Adipose tissue (tissue), 3 donors: ENCODE measurements around the gene RBM33. TPM values are rescaled to one million over a fixed set of nuclear protein-coding genes. Genes with fewer than 3 reads are reported as not detected.

Experiments used
- H3K27ac ChIP-seq: one replicate; pipeline ENCODE4 v1.5.1; 2013; ENCODE audit warnings: low read depth, low read length
- WGBS, 3 donors: extraction: QIAGEN DNeasy Blood & Tissue Kit; methylation state at CpG; one replicate each; pipeline ENCODE4 v1.1.7; 2013; 5-methylcytosine and 5-hydroxymethylcytosine counted together
- polyA plus RNA-seq, 3 donors: library from polyadenylated mRNA; stranded (reverse); fragments of 200-250 nt; gene quantifications; one replicate each; pipeline ENCODE4 v1.2.3, GENCODE V29; 2013
- donor health status: healthy with polysubstance abuse.
- donor health status: Bipolar disorder and iron deficiency.
- donor health status: healthy.

The RBM33 gene
- polyA plus RNA-seq, 3 donors: 10.6 to 18.9 (median 12.6) TPM

GRCh38 chr7:155731871-155732270, 87.4 kb downstream of the RBM33 start:
- WGBS, 3 donors: 94 to 100% (median 96%) methylated on average over 1 of the region's 1 CpG
- H3K27ac ChIP-seq: no peak overlapping the region

- H3K27ac ChIP-seq: no peak overlapping the region
- 91 to 95% (median 92%) methylated on average over 6 of the region's 6 CpGs for WGBS, 3 donors
Observed at GRCh38 chr7:155732286-155732685, 87.8 kb downstream of the RBM33 start.

DNA sequence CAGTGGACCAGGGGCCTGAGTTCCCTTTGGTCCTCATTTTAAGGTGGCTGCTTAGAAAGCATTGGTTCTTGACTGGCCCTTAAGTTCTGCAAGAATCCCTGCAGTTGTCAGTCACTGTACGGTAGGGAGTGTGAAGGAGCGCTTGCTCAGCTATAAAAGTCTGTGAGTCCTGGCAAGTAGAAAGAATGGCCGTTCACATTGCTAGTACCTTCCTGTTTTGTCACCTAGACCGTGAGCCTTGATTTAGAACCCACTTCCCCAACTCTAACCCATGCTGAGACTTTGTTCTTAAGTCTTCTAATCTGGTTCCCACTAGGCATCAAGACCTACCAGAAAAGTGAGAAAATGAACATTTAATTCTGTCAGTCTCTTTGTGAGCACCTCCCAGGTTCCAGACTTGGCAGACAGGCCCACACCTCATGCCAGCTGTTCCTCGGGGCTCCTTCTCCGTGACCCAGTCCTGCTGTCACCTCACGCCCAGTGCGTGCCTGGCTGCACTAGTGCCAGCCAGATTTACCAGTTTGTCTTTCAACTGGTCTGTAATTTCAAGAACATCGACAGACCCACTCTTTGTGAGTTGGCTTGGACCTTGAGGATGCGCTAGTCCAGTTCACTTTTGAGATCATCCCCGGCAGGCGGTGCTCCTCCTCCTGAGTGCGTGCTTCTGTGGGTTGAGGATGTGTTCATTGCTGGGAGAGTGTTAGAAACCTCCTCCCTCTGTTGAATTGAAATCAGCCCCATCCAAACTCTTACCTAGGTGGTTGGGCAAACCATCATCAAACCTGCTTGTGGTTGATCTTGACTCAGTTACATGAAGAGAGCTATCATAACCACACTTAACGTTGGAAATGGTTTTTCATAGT, 89.4 kb downstream of the RBM33 start:
- 72 to 83% (median 78%) methylated on average over 14 of the region's 14 CpGs for WGBS, 3 donors
- H3K27ac ChIP-seq: no peak overlapping the region

- 75 to 82% (median 81%) methylated on average over 3 of the region's 3 CpGs for WGBS, 3 donors
- H3K27ac ChIP-seq: no peak overlapping the region
Observed at GRCh38 chr7:155734445-155734809, 90.0 kb downstream of the RBM33 start.

DNA sequence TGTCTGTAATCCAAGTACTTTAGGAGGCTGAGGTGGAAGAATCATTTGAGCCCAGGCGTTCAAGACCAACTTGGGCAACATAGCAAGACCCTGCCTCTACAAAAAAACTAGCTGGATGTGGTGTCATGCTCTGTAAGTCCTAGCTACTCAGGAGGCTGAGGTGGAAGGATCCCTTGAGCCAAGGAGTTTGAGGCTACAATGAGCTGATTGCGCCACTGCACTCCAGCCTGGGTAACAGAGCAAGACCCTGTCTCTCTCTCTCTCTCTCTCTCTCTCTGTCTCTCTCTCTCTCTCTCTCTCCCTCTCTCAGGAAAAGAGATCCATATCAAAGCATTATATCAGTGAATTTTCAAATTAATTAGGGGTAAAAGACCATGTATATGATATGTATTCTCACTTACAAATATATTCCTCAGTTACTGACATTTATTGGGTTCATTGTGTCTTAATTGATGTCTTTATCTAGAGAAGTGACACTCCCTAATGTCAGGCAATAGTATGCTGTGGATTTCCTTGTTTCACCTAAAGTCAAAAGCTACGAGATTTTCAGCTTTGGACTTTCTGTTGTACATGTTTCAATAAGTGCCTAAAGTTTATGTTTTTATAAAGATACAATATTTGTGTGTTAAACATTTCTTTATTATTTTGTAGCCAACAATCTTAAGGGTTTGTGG, 91.1 kb downstream of the RBM33 start:
- 85 to 94% (median 90%) methylated on average over 3 of the region's 3 CpGs for WGBS, 3 donors
- no peak overlapping the region for H3K27ac ChIP-seq

GRCh38 chr7:155737590-155737989, 93.1 kb downstream of the RBM33 start:
- 81 to 84% (median 83%) methylated on average over 4 of the region's 4 CpGs for WGBS, 3 donors
- no peak overlapping the region for H3K27ac ChIP-seq

DNA sequence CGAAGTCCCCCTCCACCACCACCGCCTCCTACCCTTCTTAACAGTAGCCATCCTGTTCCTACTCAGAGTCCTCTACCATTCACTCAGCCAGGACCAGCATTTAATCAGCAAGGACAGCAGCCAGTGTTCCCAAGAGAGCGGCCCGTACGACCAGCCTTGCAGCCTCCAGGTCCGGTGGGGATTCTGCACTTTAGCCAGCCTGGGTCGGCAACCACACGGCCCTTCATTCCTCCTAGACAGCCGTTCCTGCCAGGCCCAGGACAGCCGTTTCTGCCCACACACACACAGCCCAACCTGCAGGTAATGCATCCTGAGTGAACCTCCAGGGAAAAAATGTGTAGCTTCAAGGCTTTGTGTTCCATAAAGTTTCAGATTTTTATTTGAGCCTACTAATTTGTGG, 93.6 kb downstream of the RBM33 start:
- no peak overlapping the region for H3K27ac ChIP-seq
- 72 to 82% (median 74%) methylated on average over 10 of the region's 10 CpGs for WGBS, 3 donors

DNA sequence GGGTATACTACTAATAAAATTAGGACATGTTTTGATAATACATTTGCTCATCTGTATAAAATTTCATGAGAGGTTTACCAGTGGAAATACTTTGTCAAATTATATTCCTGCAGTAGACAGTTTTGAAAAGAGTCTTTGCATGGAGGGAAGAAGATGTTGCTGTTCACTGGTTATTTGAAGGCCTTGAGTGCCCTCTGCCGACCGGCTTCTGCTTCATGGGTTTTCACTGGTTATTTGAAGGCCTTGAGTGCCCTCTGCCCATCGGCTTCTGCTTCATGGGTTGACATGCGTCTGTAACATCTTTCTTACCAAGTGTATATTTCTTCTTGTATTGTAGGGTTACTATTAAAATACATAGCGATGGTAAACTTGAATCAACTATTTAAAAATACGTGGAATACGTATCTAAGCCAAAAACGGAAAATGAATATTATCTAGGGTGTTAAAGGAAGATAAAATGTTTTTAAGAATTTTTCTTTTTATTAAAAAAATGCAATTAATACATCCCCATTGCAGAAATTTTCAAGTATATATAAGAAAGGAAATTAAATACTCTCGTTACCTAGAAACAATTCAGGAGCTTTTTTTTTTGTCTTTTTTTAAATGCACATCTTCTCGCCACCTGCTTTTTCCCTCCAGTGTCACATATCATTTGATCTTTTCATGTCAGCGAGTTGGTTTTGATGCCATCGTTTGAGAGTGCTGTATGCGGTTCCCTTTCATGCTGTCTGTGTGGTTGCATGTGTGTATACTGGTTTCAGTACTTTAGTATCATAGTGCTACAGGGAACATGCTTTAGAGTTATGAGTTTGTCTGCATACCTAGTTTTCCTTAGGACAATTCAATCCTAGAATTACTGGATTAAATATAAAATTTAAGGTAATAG, 94.4 kb downstream of the RBM33 start:
- 62 to 73% (median 72%) methylated on average over 13 of the region's 13 CpGs for WGBS, 3 donors
- no peak overlapping the region for H3K27ac ChIP-seq

DNA sequence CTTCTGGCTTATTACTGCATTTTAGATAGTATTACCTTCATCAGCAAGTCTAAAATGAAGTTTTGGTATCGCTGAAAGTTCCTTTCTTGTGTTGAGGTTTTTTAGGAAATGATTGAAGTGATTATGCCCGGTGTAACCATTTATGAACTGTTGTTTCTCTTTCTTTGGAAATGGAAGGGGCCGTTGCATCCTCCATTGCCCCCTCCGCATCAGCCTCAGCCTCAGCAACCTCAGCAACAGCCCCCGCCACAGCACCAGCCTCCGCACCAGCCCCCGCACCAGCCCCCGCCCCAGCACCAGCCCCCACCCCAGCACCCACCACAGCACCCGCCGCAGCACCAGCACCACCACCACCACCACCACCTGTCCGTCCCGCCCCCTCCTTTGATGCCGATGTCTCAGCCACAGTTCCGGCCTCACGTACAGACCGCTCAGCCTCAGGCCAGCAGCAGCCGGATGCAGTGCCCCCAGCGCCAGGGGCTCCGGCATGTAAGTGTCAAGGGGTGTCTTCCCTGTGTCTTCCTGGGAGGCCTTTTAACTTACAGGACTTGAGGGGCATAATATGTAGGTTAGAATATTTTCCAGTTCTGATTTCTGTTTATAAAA, 95.2 kb downstream of the RBM33 start:
- H3K27ac ChIP-seq: no peak overlapping the region
- 90 to 92% (median 92%) methylated on average over 16 to 19 of the region's 19 CpGs for WGBS, 3 donors

GRCh38 chr7:155741082-155741481, 96.6 kb downstream of the RBM33 start:
- H3K27ac ChIP-seq: no peak overlapping the region
- 60 to 67% (median 60%) methylated on average over 8 of the region's 8 CpGs for WGBS, 3 donors

- no peak overlapping the region for H3K27ac ChIP-seq
- 93 to 96% (median 94%) methylated on average over 16 of the region's 16 CpGs for WGBS, 3 donors
Observed at GRCh38 chr7:155741805-155742204, 97.3 kb downstream of the RBM33 start.

DNA sequence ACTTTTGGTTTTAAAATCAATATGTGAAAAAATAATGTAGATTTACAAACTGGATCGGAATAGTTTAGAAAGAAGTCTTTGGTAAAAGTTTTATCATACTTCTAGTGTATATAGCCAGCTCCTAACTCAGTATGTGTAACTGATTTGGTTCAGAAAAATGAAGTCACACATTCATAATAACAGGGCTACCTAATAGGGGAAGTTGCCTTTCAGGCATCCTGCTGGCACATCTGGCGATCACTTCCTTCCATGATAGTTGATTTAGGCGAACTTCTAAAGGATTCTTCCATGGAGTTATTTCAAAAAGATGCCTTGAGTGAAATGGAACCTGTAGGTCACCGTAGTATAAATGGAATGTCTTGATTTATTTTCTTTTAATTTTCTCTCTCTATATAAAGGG, 98.7 kb downstream of the RBM33 start:
- 83 to 90% (median 84%) methylated on average over 4 of the region's 4 CpGs for WGBS, 3 donors
- no peak overlapping the region for H3K27ac ChIP-seq

- WGBS, 3 donors: 67 to 90% (median 84%) methylated on average over 17 of the region's 17 CpGs
- no peak overlapping the region for H3K27ac ChIP-seq
Observed at GRCh38 chr7:155744971-155745683, 100.7 kb downstream of the RBM33 start.

GRCh38 chr7:155745737-155746136, 101.3 kb downstream of the RBM33 start:
- no peak overlapping the region for H3K27ac ChIP-seq
- whole genome bisulfite sequencing, 3 donors: 93 to 97% (median 96%) methylated on average over 9 of the region's 9 CpGs

GRCh38 chr7:155746188-155746587, 101.7 kb downstream of the RBM33 start:
- 88 to 92% (median 88%) methylated on average over 2 of the region's 2 CpGs for WGBS, 3 donors
- no peak overlapping the region for H3K27ac ChIP-seq

GRCh38 chr7:155747209-155747608, 102.7 kb downstream of the RBM33 start:
- no peak overlapping the region for H3K27ac ChIP-seq
- 84 to 95% (median 92%) methylated on average over 1 of the region's 1 CpG for WGBS, 3 donors

DNA sequence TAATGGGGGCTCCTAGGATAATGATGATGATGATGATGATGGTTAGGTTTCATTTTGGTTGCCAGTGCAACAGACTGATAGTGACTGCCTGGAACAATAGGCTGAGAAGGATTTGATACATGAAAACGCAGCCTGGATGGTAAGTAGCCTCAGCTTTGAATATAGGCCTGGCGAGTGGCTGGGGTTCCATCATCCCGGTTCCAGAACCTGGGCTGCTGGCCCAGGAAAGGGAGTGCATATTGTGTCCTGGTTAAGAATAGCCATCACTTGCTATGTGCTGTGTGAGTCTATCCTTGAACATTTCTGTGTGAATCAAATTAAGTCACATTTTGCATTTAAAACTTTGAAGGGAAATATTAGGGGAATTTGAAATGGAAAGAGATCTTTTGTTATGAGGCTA, 105.1 kb downstream of the RBM33 start:
- no peak overlapping the region for H3K27ac ChIP-seq
- 89 to 96% (median 93%) methylated on average over 3 of the region's 3 CpGs for WGBS, 3 donors
